Fibroblast of upper back skin (primary cell): ENCODE data around the gene DPP3.
A peak's percentile ranks its signal among the peaks of the same experiment; 100 is the strongest.
"Not testable (repeated sequence)": the region's sequence is repeated elsewhere in the genome, so short reads cannot be mapped to it uniquely, and the experiment has no call there.

ENCODE experiments used
- DNase-seq: peaks from one replicate; pipeline ENCODE4 v3.0.0-alpha.2; 2013

The DPP3 gene, protein sequence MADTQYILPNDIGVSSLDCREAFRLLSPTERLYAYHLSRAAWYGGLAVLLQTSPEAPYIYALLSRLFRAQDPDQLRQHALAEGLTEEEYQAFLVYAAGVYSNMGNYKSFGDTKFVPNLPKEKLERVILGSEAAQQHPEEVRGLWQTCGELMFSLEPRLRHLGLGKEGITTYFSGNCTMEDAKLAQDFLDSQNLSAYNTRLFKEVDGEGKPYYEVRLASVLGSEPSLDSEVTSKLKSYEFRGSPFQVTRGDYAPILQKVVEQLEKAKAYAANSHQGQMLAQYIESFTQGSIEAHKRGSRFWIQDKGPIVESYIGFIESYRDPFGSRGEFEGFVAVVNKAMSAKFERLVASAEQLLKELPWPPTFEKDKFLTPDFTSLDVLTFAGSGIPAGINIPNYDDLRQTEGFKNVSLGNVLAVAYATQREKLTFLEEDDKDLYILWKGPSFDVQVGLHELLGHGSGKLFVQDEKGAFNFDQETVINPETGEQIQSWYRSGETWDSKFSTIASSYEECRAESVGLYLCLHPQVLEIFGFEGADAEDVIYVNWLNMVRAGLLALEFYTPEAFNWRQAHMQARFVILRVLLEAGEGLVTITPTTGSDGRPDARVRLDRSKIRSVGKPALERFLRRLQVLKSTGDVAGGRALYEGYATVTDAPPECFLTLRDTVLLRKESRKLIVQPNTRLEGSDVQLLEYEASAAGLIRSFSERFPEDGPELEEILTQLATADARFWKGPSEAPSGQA

DNA sequence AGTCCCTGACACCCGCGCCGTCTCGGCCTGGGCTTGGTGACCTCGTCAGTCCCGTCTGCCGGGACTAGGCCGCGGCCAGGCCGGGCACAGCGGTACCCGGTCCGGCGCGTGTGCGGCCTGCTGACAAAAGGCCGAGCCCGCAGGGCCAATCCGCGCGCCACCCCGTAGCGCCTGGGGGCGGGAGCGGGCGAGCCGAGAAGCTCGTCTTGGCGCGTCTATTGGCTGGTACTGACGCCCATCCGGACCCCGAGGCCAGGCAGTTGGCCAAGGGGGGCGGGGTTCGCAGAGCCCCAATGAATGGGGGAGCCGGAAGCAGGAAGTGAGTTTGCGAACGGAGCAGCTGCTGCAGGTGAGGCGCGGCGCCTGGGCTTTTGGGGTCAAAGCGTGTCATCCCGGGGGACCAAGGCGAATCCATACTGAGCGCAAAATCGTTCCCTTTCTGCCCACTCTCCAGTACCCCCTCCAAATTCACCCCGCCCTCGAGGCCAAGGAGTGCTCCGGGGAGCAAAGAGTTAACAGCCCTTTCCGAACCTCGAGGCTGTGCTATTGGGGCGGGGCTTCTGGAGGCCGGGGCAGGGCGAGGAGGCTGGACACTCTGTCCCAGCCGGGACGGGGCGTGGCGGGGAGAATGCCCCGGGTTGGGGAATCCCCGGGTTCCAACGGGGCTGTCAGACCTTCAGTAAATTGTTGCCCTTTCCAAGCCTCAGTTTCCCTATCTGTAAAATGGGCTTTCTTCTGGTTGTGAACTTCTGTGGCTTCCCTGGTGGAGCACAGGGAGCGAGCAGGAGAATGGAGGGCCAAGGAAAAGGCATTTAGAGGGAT is at the start of gene DPP3:
TSS of gene DPP3 (plus strand) at position 318 of the 822 bp plus-strand sequence. CDS start 1,767 bp downstream, outside the sequence.
- peak; percentile 96 for DNase-seq

DNA sequence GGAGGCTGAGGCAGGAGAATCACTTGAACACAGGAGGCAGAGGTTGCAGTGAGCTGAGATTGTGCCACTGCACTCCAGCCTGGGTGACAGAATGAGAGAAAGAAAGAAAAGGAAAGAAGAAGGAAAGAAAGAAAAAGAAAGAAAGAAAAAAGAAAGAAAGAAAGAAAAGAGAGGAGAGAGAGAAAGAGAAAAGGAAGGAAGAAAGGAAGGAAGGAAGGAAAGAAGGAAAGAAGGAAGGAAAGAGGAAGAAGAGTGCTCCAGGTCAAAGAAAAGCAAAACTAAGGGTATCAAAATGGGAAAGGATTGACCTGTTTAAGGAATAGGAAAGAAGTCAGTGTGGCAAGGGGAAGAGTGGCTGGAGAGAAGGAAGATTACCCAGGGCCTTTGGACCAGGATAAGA is 48.9 kb upstream of the DPP3 start:
- DNase-seq: not testable (repeated sequence)

GRCh38 chr11:66431871-66432329 is 48.3 kb upstream of the DPP3 start:
- DNase-seq: not testable (repeated sequence)

DNA sequence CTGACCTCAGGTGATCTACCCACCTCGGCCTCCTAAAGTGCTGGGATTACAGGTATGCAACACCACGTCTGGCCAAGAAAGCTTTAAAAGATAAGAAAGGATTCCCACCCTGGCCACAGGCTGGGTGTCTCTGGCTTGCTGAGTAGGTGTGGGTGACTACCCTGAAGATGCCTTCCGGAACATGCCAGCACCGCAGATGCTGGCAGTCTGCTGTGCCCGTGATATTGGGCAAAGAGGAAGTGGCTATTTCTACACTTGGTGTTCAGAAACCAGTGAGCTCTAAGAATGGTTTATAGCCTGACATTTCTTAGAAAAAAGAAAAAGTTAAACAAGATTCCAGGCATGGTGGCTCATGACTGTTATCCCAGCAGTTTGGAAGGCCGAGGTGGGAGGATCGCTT is 47.6 kb upstream of the DPP3 start:
- DNase-seq: no peak

GRCh38 chr11:66437979-66438503 is 42.2 kb upstream of the DPP3 start:
- DNase-seq: no peak

GRCh38 chr11:66438504-66439466 is 41.4 kb upstream of the DPP3 start, which contains the start of gene MRPL11:
TSS of gene MRPL11 (minus strand) at chr11:66438848. CDS start at chr11:66438754, 94 bp downstream.
- peak; percentile 93 for DNase-seq

GRCh38 chr11:66440101-66440939 is 39.9 kb upstream of the DPP3 start:
- not testable (repeated sequence) for DNase-seq

- not testable (repeated sequence) for DNase-seq
Measured at GRCh38 chr11:66440940-66441282, 39.3 kb upstream of the DPP3 start.

DNA sequence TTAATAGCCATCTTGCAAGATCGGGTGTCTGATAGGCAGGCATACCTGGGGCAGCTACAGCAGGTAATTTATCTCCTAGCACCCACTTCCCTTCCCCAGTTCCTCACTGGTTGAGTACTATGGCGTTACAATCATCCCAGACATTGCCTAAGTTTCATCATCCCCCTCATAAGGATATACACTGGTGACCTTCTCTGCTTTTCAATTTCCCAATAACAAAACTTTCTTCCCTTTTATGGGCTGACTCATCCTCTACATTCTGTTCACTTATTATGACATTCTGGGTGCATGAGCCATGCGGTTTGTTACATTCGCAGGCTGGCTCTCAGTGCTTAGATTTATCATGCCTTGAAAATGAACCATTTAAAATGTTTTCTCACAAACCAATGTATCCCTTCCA is 36.6 kb upstream of the DPP3 start:
- DNase-seq: peak; percentile 80

- DNase-seq: no peak
Measured at GRCh38 chr11:66447012-66447411, 33.2 kb upstream of the DPP3 start.

GRCh38 chr11:66448523-66448922 is 31.7 kb upstream of the DPP3 start:
- DNase-seq: no peak

GRCh38 chr11:66450560-66450959 is 29.7 kb upstream of the DPP3 start:
- no peak for DNase-seq

DNA sequence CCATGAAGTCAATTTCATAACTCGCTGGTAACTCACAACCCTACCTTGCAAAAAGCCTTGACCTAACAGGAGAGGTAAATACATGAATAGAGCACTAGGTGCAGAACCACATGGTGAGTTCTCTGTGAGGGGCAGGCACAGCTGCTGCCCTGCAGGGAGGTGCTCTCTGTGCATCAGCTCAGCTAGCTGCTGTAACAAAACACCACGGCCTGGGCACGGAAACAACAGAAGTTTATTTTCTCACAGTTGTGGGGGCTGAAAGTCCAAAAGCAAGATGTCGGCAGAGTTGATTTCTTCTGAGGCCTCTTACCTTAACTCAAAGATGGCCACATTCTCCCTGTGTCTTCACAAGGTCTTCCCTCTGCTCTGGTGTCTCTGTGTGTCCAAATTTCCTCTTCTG is 28.6 kb upstream of the DPP3 start:
- no peak for DNase-seq

- no peak for DNase-seq
Measured at GRCh38 chr11:66454247-66454646, 26.0 kb upstream of the DPP3 start.

- DNase-seq: no peak
Measured at GRCh38 chr11:66454828-66455227, 25.4 kb upstream of the DPP3 start.

DNA sequence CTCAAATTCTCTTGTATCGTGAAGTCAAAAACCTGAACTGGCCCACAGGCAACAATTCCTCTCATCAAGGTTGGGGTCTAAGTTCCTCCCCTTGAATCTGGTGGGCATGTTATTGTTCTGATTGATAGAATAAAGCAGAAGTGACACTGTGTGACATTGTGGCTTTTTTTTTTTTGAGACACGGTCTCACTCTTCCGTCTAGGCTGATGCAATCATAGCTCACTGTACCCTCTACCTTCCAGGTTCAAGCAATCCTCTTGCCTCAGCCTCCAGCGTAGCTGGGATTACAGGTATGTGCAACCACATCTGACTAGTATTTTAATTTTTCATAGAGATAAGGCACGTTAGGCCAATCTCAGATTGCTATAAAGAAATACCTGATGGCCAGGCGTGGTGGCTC is 22.4 kb upstream of the DPP3 start:
- no peak for DNase-seq

- no peak for DNase-seq
Measured at GRCh38 chr11:66459138-66459778, 21.0 kb upstream of the DPP3 start.

DNA sequence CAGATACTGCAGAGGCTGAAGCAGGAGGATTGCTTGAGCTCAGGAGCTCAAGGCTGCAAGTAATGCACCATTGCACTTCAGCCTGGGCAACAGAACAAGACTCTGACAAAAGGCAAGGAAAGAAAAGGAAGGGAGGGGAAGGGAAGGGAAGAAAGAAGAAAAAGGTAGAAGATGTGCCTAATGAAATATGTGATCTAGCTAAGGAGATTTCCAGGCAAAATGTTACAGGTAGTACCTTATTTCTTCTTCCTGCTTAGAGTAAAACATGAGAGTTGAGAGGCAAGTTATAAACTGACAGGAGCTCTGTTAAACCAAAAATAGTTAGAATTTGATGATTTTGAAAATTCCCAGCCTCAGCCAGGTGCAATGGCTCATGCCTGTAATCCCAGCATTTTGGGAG is 18.2 kb upstream of the DPP3 start:
- DNase-seq: no peak

DNA sequence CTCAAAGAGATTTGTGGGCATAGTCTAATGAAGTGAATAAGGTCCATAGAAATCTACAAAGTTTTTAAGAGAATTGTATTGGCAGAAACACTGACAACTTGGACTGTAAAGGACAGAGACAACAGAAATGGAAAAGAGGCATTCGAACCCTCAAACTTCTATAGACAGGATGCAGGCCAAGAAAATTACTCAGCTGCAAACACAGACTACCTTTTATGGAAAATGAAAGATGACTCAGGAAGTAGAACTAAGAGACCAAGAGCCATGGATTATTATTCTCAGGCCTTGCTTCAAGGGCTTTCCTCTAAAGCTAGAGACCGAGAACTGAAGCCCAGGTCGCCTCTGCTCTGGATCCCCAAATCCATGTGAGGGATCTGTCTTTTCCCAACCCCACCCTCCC is 17.3 kb upstream of the DPP3 start:
- no peak for DNase-seq

DNA sequence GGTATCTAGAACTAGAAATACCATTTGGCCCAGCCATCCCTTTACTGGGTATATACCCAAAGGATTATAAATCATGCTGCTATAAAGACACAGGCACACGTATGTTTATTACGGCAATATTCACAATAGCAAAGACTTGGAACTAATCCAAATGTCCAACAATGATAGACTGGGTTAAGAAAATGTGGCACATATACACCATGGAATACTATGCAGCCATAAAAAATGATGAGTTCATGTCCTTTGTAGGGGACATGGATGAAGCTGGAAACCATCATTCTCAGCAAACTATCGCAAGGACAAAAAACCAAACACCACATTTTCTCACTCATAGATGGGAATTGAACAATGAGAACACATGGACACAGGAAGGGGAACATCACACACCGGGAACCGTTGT is 16.1 kb upstream of the DPP3 start:
- DNase-seq: not testable (repeated sequence)
